Measurements from ENCODE around the gene BMP8B.
"Not testable (repeated sequence)": the region's sequence is repeated elsewhere in the genome, so short reads cannot be mapped to it uniquely, and the experiment has no call there.

The BMP8B gene

DNA sequence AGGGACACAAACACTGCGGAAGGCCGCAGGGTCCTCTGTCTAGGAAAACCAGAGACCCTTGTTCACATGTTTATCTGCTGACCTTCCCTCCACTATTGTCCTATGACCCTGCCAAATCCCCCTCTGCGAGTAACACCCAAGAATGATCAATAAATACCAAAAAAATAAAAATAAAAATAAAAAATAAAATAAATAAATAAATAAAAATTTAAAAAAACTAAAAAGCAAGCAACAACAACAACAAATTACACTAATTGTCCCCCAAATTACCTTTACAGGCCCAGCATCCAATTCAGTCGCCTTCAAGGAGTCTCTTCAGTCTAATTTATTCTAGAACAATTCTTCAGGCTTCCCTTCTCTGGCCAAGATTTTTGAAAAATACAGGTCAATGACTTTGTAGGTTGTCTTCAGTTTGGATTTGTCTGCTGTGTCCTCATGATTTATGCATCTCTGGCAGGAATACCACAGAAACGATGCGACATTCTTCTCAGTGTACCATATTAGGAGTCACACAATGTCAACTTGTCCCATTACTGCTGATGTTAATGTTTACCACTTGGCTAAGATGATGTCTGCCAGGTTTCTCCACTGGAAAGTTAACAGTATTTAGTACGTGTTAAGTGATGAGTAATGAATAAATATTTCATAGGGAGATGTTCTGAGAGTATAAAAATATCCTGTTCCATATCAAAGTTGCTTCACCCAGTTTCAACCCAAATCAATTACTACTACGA lies 20.3 kb upstream of the BMP8B start:
- DNase-seq, result no peak

DNA sequence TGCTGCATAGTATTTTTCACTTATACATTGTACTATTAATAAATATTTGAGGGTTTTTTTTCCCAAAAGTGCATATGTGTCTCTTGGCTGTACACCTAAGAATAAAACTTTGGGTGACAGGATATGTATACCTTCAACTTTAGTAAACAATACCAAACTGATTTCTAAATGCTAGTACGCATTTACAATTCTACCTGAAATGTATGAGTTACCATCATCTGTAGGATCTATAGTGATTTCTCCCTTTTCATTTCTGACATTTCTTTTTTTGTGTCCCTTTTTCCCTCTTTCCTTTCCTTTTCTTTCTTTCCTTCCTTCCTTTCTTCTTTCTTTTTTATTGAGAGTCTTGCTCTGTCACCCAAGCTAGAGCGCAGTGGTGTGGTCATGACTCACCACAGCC lies 16.7 kb upstream of the BMP8B start:
- DNase-seq, result no peak

DNA sequence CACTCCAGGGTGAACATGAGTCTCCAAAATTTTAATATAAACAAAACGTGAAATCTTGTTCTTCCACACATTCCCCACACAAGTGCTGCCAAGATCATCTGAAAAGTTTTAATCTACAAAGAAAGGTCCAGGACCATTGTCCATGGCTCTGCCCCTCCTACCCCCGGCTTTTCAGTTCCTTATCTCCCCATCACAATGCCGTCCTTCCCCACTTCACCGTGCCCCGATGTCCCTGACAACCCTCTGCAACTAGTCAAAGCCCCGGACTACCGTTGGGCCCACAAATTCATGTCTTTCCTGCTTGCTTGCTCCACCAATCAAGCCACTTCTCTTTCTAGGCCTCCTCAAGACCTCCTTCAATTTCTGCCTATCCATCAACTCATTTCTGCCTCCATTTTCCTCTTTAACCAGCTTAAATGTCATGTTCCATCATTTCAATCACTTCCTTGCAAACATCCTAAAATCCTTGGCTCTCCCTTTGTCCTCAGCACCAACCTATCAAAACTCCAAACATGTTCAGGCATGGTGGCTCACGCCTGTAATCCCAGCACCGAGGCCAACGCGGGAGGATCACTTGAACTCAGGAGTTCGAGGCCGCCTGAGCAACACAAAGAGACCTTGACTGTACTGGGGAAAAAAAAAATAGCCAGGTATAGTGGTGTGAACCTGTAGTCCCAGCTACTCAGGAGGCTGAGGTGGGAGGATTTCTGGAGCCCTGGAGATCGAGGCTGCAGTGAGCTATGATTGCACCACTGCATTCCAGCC lies 14.0 kb upstream of the BMP8B start:
- no peak for DNase-seq

DNA sequence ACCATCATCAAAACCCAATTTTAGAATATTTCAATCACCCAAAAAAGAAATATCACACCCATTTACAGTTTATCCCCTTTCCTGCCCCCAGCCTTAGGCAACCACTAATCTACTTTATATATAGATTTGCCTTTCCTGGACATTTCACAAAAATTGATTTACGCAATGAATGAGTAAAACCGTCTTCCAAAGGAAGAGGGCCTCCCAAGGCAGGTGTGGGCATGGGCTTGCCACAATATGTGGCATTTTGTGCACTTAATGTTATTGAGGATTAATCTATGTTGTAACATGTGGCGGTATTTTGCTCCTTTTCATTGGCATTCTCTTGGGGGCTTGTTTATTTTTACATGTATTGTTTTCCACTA lies 11.8 kb upstream of the BMP8B start:
- DNase-seq, result no peak

DNA sequence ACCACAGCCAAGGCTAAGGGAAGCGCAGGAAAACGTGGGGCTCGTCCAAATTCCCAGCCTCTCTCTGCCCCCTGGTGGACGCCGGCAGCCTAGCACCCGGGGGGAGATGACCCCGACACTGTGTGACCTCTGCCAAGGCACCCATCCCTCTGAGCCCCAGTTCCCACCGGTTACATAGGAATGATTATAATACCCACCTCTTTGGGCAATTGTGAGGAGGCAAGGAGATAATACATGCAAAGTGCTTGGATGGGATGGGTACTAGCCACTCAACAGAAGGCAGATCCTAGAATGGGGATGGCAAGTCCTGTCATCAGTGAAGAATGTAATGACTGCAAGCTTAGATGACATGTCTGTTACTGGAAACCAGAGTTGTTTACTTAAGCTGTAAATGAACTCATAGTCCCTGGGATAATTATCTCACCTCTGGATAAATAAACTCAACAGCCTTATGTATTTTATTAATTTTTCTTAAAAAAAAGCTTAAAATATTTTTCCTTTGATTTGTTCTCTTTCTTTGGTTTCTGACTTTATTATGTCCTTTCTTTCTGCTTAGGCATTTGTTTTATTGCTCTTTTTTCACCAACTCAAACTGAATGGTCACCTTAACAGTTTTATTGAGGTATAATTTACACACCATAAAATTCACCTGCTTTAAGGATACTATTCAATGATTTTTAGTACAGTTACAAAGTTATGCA lies 11.3 kb upstream of the BMP8B start:
- DNase-seq, result peak; percentile 62

DNA sequence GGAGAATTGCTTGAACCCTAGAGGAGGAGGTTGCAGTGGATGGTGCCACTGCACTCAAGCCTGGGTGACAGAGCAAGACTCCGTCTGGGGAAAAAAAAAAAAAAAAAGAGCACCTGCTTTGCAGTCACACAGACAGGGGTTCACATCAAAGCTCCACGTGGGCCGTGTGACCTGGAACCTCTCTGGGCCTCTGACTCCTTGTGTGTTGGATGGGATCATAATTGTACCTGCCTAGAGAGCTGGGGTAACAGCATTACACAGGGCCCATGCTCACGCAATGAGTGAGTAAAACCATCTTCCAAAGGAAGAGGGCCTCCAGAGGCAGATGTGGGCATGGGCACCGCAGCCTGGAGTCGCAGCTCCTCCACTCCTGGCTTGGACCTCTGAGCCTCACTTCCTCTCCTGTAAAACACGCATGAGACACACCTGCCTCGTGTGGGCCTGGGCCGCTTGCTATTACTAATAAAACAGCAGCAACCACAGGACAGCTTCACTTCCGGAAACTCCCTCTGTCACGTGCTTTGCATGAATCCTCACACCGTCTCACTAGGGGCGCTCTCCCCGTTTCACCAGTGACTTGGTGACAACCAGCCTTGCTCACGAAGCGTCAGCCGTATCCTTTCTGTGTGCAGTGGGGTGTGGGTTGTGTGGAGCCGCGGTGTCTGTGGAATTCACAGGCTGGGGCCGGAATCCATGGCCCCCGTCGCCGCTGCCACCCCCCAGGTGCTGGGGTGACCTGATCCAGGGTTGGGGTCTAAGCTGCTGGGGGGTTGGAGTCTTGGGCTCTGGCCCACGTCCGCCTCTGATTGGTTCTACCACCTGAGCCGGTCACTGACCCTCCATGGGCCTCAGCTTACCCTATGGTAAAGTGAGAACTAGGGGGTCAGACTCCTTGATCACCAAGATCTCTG lies 10.4 kb upstream of the BMP8B start:
- DNase-seq, result peak; percentile 88

DNA sequence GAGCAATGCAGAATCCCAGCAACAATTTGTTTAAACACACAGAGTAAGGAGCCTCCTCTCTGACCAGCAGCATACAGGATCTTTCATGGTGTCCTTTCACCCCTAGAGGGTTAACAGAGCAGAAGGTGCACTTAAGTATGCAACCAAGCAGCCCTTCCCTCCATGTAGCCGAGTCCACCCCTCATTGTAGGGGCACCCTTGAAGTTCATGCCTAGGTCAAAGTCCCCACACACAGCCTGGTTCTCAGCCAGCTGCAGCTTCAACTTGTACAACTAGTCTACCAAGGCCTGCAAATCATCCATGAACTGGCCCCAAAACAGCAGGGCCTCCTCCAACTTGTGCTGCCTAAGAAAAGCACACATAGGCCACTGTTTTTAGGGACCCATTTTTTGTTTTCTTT lies 7.0 kb upstream of the BMP8B start:
- DNase-seq, result no peak

DNA sequence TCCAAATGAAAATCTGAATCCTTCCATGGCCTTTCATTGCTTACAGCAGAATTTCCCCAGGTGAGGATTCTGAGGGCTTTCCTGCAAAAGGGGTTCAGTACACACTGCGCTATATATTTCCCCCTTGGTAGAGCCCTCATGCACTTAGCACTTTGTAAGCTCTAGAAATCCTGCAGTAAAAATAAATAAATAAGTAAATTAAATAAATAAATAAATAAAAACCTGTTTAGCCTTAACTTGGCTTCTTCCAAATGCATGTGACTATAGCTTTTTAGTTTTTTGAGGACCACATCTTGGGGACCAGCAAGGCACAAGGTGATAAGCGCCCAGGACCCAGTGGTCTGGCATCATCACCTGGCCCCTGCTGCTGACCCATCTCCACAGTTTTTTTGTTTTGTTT lies 3.2 kb upstream of the BMP8B start:
- no peak for DNase-seq

DNA sequence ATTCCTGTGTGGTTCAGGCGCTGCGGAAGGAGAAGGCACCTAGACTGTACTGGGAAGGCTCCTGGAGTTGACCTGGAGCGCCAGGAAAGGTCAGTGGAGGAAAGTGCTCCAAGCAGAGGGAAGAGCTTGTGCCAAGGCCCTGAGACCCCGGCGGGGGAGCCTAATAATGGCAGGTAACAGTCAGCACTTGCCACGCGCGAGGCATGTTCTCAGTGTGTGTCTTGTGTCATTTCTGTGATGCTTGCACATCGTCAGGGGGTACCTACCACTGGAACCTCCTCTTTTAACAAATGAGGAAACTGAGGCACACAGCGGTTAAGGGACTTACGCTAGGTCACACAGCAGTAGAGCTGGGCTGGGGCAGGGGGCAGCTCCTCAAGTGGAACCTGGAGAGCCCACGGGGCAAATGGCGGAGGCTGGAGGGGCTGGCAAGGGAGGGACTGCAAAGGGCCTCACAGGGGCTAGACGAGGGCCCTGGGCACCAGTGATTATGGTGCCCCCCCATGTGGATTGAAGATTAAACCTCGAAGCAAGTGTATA lies 976 bp upstream of the BMP8B start:
- DNase-seq, result no peak

DNA sequence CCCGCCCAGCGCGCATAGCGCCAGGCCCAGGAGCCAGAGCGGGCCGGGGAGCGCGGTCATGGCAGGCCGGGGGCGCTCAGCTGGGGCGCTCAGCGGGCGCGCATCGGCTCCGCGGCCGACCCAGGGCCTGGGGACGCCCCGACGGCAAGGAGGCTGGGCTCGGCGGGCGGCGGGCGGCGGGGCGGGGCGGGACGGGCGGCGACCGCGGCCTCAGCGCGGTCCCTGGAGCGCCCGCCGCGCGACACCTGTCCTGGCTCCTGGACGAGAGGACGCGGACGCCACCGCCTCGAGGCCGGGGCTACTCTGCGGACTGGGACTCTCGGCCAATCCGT lies 273 bp downstream of the BMP8B start:
- no peak for DNase-seq

DNA sequence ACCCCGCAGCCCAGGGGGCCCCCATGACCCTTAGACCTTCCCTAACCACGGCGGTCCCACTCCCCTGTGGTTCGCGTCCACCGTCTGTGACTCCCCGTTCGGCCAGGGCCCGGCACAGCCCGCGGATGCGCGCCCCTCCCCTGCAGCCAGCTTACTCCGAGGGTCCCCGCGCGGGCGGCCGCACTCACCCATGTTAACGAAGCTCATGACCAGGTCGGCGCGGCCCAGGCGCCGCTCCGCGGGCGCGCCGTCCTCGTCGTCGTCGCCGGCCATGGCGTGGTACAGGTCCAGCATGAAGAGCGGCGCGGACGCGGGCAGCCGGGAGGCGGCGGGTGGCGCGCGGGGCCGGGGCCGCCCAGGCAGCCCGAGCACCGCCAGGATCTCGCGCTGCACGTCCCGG lies 701 bp downstream of the BMP8B start:
- DNase-seq, result not testable (repeated sequence)

DNA sequence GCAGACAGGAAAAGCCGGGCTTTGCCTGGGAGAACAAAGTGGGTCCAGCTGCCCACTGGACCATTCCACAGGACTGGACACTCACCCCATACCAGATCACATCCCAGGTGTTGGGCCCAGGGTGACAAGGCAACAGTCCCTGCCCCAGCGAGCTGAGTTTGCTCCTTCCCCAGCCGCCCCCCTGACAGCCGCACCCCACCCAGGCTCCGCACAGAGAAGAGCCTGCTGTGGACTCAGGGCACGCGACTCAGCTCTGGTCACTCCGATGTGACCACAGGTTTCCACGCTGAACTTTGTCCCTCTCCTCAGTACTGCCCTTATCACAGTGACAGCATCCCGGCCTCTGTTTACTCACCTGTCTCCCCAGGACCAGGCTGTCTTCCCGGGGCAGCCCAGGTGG lies 1.2 kb downstream of the BMP8B start:
- no peak for DNase-seq

DNA sequence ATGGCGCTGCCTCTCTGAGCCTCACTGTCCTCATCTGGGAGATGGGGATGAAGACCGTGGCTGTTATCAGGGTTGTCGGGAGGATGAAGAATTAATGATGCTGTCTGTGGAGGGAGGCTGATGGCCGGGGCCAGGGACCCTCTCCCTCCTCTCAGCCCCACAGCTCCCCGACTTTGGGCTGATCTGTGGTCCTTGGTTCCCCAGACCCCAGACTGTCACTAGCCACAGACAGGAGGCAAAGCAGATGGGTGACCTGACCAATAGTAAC lies 1.6 kb downstream of the BMP8B start:
- DNase-seq, result not testable (repeated sequence)

DNA sequence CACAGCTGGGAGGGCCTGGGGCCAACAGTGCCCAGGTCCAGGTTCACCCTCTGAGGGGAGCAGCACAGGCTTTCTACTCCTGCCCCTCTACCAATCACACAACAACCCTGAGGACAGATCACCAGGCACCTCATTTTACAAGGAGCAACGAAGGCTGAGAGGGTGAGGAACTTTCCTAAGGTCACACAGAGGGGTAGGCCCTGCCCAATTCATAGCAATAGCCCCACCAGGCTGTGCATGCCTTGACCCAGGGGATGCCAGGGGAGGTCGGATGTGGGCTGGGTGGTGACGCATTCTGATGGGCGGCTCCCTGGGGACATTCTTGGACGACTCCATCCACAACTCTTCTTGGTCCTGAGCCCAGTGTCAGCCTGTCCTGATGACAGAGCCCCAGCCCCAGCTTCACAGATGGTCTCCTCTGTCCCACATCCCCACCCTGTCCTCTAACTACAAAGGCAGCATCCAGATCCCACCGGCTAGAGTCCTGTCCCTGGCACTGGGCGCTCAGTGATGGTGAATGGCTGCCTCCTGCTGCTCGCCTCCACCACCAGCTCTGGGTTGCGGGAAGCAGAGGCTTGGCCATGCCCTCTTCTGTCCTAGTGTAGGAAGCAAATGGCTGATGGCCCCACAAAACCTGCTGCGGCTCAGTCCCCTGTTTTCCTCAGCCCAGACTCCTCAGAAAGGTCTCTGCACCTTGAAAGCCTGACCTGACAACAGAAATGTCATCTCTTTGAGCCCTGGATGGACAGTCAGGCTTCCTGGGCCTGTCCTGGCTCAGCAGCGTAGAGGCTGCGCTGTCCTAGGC lies 2.2 kb downstream of the BMP8B start:
- DNase-seq, result not testable (repeated sequence)

DNA sequence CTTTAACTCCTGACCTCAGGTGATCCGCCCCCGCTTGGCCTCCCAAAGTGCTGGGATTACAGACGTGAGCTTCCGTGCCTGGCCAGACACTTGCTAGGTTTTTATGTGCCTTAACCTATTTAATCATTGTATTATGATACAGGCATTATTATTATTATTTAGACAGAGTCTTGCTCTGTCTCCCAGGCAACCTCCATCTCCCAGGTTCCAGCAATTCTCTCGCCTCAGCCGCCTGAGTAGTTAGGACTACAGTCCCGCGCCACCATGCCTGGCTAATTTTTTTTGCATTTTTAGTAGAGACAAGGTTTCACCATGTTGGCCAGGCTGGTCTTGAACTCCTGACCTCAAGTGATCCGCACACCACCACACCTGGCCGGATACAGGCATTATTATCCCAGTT lies 6.0 kb downstream of the BMP8B start:
- not testable (repeated sequence) for DNase-seq

DNA sequence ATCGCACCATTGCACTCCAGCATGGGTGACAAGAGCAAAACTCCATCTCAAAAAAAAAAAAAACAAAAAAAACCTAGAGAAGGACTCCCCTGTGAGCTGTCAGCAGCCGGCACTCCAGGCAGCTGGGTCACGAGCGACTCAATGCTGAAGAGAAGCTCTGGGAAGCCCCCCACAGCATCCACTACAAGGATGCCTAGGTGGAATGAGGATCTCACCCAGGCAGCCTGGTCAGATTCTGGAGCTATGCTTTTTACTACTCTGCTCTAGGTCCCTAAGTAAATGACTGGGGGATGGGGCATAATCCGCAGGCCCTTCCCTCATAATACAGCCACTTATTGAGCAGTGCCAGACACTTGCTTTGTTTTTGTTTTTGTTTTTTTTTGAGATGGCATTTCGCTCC lies 6.6 kb downstream of the BMP8B start:
- no peak for DNase-seq

DNA sequence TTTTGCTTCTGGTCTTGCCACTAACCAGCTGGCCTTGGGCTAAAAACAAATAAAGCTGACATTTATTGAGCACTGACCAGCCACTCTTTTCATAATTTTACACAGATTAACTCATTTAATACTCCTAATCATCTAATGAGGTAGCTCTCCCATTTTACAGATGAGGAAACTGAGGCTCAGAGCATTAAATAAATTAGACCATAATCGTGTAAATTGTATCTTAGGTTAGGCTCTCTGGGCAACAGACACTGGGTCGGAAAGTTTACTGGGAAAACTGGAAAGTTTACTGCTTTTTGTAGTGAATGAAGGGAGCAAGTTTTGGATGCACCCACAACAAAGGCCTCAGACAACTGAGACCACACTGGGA lies 7.3 kb downstream of the BMP8B start:
- no peak for DNase-seq

DNA sequence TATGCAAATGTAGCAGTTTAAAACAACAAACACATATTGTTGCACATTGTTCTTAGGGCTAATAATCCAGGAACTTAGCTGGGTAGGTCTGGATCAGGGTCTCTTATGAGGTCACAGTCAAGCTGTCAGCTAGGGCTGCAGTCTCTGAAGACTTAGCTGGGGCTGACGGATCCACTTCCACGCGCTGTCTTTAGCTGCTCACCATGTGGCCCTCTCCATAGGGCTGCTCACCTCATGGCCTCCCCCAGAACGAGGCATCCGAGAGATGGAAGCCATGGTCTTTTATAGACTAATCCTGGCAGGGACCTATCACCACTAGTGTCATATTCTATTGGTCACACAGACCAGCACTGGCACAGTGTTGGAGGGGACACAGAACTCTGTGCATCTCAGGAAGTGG lies 8.8 kb downstream of the BMP8B start:
- DNase-seq, result no peak

DNA sequence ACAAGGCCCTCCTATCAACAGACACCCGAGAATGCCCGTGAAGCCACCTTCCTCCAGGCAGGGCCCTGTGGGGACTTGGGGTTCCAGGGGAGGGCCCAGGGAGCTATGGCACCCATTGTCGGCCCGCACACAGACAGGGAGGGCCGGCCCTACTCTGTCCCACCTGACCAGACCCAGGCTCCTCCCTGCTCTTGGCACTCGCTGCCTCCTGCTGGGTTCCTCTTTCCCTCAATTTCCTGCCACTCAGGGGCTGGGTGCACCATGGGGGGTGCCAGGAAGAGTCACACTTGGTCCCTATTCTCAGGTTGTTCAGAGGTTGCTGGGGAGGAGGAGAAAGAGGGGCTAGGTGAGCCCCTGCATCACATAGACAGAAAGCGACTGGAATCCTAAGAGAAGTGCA lies 9.5 kb downstream of the BMP8B start:
- no peak for DNase-seq

DNA sequence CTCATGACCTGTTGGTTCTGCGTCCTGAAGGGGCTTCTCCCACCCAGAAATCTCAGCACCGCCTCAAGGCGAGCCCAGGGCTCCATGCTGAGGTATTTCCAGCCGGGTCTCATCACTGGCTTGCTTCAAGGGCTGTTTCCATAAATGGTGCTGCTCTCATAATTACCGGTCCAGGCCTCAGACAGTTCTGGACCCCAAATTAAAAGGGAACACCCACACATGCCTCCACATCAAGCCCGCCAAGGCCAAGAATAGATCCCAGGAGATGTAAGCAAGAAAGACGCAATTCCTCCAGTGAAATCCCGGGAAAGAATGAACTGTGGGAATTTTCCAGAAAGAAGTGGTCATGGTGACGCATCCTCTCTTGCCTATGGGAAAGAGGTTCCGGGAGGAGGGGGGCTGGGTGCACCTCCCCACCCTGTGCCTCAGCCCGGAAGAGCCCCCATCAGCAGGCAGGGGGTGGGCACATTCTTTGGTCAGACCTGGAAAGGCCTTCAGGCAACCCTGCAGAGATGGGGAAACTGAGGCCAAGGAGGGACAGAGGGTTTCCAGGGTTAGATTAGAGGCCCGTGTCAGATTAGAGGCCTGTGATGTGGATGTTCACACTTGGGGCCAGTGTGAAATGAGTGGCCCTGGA lies 10.1 kb downstream of the BMP8B start:
- DNase-seq, result not testable (repeated sequence)

DNA sequence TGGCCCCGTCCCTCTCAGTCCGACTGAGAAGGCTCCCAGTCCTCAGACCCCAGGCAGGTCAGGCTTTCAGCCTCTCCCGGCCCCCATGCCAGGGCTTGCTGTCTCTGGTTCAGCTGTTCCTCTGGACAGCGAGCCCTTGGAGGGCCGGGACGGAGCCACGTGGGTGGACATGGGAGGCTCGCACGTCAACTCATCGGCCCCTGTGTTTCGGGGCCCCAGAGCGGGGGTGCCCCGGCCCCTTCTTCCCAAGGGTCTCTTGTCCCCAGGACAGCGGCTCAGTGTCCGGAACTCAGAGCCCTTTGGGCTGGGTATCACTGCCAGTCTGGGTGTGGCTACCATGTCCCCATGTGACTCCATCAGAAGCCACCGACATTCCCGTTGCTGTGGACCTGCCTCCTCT lies 10.8 kb downstream of the BMP8B start:
- not testable (repeated sequence) for DNase-seq

DNA sequence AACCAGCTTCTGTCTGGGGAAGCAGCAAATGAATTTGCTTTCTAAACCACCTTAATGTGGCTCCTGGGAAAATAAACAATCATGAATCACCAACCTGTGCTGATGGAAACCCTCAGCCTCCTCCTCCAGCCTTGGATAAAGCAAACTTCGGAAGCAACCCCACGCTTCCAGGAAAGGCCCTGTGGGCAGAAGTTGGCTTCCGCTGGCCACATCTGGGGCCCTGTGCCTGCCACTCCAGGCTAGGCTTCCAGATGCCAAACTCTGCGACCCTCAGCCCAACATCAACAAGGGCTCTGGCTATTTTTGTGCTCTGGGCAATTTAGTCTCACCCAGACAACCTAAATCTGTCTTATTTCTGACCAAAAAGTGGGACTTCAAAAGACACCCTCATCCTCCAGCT lies 11.4 kb downstream of the BMP8B start:
- DNase-seq, result no peak

Data from NK-92 treated with Interleukin-12 subunit alpha and Interleukin-12 subunit beta, amount 100 ng/mL, for 24 hours (cell line).